ENCODE measurements around the gene GPR153.

- no peak for TF ChIP-seq EZH2 (IDR thresholded peaks at IDR 0.05; ENCODE audit: low read length, missing control alignments)
- TF ChIP-seq, protein P1, sequence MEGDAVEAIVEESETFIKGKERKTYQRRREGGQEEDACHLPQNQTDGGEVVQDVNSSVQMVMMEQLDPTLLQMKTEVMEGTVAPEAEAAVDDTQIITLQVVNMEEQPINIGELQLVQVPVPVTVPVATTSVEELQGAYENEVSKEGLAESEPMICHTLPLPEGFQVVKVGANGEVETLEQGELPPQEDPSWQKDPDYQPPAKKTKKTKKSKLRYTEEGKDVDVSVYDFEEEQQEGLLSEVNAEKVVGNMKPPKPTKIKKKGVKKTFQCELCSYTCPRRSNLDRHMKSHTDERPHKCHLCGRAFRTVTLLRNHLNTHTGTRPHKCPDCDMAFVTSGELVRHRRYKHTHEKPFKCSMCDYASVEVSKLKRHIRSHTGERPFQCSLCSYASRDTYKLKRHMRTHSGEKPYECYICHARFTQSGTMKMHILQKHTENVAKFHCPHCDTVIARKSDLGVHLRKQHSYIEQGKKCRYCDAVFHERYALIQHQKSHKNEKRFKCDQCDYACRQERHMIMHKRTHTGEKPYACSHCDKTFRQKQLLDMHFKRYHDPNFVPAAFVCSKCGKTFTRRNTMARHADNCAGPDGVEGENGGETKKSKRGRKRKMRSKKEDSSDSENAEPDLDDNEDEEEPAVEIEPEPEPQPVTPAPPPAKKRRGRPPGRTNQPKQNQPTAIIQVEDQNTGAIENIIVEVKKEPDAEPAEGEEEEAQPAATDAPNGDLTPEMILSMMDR (conservative IDR thresholded peaks at IDR 0.05 in 1 of 2, IDR thresholded peaks at IDR 0.05 in 1 of 2; ENCODE audit: low read depth in 1 of 2, low read length in 2 of 2) = no peak
Measured at GRCh38 chr1:6267686-6268322, 6.9 kb upstream of the GPR153 start.
